ENCODE measurements around the gene KCND2.

Gene KCND2

GRCh38 chr7:120311028-120311788, 38.2 kb downstream of the KCND2 start:
- DNase-seq = no peak

- no peak for DNase-seq
These were observed 47.4 kb downstream of the KCND2 start for GRCh38 chr7:120320218-120320961.

GRCh38 chr7:120327054-120327453, 54.1 kb downstream of the KCND2 start:
- DNase-seq = no peak

- no peak for DNase-seq
These were observed 59.5 kb downstream of the KCND2 start for GRCh38 chr7:120332433-120332832.

GRCh38 chr7:120334475-120334874, 61.5 kb downstream of the KCND2 start:
- DNase-seq = no peak

- DNase-seq = no peak
These were observed 64.4 kb downstream of the KCND2 start for GRCh38 chr7:120337308-120337907.

- no peak for DNase-seq
These were observed 71.3 kb downstream of the KCND2 start for GRCh38 chr7:120344276-120344675.

- no peak for DNase-seq
These were observed 80.2 kb downstream of the KCND2 start for GRCh38 chr7:120353171-120353570.

GRCh38 chr7:120360918-120361317, 87.9 kb downstream of the KCND2 start:
- no peak for DNase-seq

GRCh38 chr7:120363414-120363813, 90.4 kb downstream of the KCND2 start:
- no peak for DNase-seq

- DNase-seq = no peak
These were observed 98.0 kb downstream of the KCND2 start for GRCh38 chr7:120370954-120371353.

GRCh38 chr7:120373174-120373573, 100.2 kb downstream of the KCND2 start:
- no peak for DNase-seq

GRCh38 chr7:120394595-120394994, 121.6 kb downstream of the KCND2 start:
- no peak for DNase-seq

- DNase-seq = no peak
These were observed 122.6 kb downstream of the KCND2 start for GRCh38 chr7:120395526-120396019.

- no peak for DNase-seq
These were observed 125.5 kb downstream of the KCND2 start for GRCh38 chr7:120398284-120399000.

GRCh38 chr7:120400806-120401455, 128.0 kb downstream of the KCND2 start:
- DNase-seq = no peak

- no peak for DNase-seq
These were observed 129.2 kb downstream of the KCND2 start for GRCh38 chr7:120402079-120402767.

- no peak for DNase-seq
These were observed 129.8 kb downstream of the KCND2 start for GRCh38 chr7:120402801-120403200.

- no peak for DNase-seq
These were observed 131.1 kb downstream of the KCND2 start for GRCh38 chr7:120404042-120404441.

GRCh38 chr7:120405652-120406051, 132.7 kb downstream of the KCND2 start:
- DNase-seq = no peak

- no peak for DNase-seq
These were observed 134.0 kb downstream of the KCND2 start for GRCh38 chr7:120407010-120407409.

All from amniotic stem cell (primary cell).